HepG2 (cell line): ENCODE results near the gene FGFR3. TPM values are rescaled to one million over a fixed set of nuclear protein-coding genes. Genes with fewer than 3 reads are reported as not detected.

Source experiments
- ATF2 ChIP-seq: sonication (generic); formaldehyde crosslinking; IDR thresholded peaks from 2 replicates; pipeline ENCODE4 v1.4.0; 2020; ENCODE audit warnings: missing genetic modification reagents
- JUNB ChIP-seq: sonication (generic); formaldehyde crosslinking; IDR thresholded peaks from 2 replicates; pipeline ENCODE4 v1.8.0; 2022; ENCODE audit warnings: missing genetic modification reagents, mild to moderate bottlenecking, borderline replicate concordance
- KDM6A ChIP-seq: IDR thresholded peaks from 2 replicates; pipeline ENCODE4 v1.6.1; 2016; ENCODE audit warnings: low read depth
- MAZ ChIP-seq, 2 experiments: sonication (generic) in 1 of 2; formaldehyde crosslinking in 1 of 2; IDR thresholded peaks; 2 replicates each; pipeline versions ENCODE4 v1.5.0 to v1.6.1; 2012 to 2020; ENCODE audit warnings: low read depth in 2 of 2, mild to moderate bottlenecking in 2 of 2, borderline replicate concordance in 1 of 2, improper control_type of control experiment in 1 of 2, low read length in 1 of 2, missing genetic modification reagents in 1 of 2, moderate library complexity in 1 of 2
- NCOR1 ChIP-seq: fragments of 200-600 bp; sonication (generic); IDR thresholded peaks from 2 replicates; pipeline ENCODE4 v1.7.0; 2017; ENCODE audit warnings: antibody characterized with exemption, low read length, borderline replicate concordance
- RXRB ChIP-seq: IDR thresholded peaks from 2 replicates; pipeline ENCODE4 v1.6.1; 2016; ENCODE audit warnings: borderline replicate concordance, missing genetic modification reagents, missing compliant biosample characterization
- SPEN ChIP-seq: sonication (generic); formaldehyde crosslinking; IDR thresholded peaks from 2 replicates; pipeline ENCODE4 v1.5.1; 2020; ENCODE audit warnings: low read depth, mild to moderate bottlenecking, missing genetic modification reagents
- ZC3H4 ChIP-seq: sonication (generic); formaldehyde crosslinking; IDR thresholded peaks from 2 replicates; pipeline ENCODE4 v1.4.0; 2020; ENCODE audit warnings: missing genetic modification reagents, borderline replicate concordance
- ZMAT3 ChIP-seq: sonication (generic); formaldehyde crosslinking; conservative IDR thresholded peaks from 2 replicates; pipeline ENCODE4 v1.7.0; 2021; ENCODE audit warnings: missing genetic modification reagents
- ZNF335 ChIP-seq: sonication (generic); formaldehyde crosslinking; IDR thresholded peaks from 2 replicates; pipeline ENCODE4 v1.4.0; 2020; ENCODE audit warnings: missing genetic modification reagents
- ZNF451 ChIP-seq: sonication (generic); formaldehyde crosslinking; IDR thresholded peaks from 2 replicates; pipeline ENCODE4 v1.5.0; 2020; ENCODE audit warnings: mild to moderate bottlenecking, missing genetic modification reagents
- ZNF501 ChIP-seq: sonication (generic); formaldehyde crosslinking; IDR thresholded peaks from 2 replicates; pipeline ENCODE4 v1.5.1; 2020; ENCODE audit warnings: mild to moderate bottlenecking, moderate library complexity, missing genetic modification reagents
- ZNF563 ChIP-seq: sonication (generic); formaldehyde crosslinking; IDR thresholded peaks from 2 replicates; pipeline ENCODE4 v1.8.0; 2022; ENCODE audit warnings: mild to moderate bottlenecking, moderate library complexity, missing genetic modification reagents
- polyA plus RNA-seq, 8 experiments: library from polyadenylated mRNA; depleted of rRNA in 3 of 8; stranded (reverse) in 7 of 8; unstranded in 1 of 8; fragments of >200 nt; fragmentation: Illumina TruSeq in 4 of 8; extraction: Trizol in 4 of 8; gene quantifications; 2 replicates each; pipeline versions ENCODE4 v1.2.1 to v1.2.3, GENCODE V29; 2011 to 2016; ENCODE audit warnings: low read depth in 4 of 8, missing spikeins in 1 of 8, mixed read lengths in 1 of 8; ENCODE audit not compliant: insufficient read depth in 1 of 8
- total RNA-seq, 5 experiments: library from RNA; depleted of rRNA; stranded (reverse); fragments of >200 nt; fragmentation: Illumina TruSeq; extraction: Trizol; gene quantifications; 2 replicates each; pipeline ENCODE4 v1.2.3, GENCODE V29; 2016; ENCODE audit warnings: low read depth in 1 of 5
- TF ChIP-seq, protein P1 (sequence below): sonication (generic); formaldehyde crosslinking; IDR thresholded peaks from 2 replicates; pipeline ENCODE4; 2020; ENCODE audit warnings: missing genetic modification reagents, mild to moderate bottlenecking, borderline replicate concordance
- TF ChIP-seq, protein P2 (sequence below): sonication (generic); formaldehyde crosslinking; IDR thresholded peaks from 2 replicates; pipeline ENCODE4 v1.4.0; 2020; ENCODE audit warnings: missing genetic modification reagents
- TF ChIP-seq, protein P3 (sequence below): sonication (generic); formaldehyde crosslinking; IDR thresholded peaks from 2 replicates; pipeline ENCODE4 v1.5.0; 2020; ENCODE audit warnings: mild to moderate bottlenecking, missing genetic modification reagents

The FGFR3 gene
- total and polyA plus RNA-seq, 2 of the 13 experiments (the other 11 are each of a cell fraction or from before 2014, with no cell fraction given) = 103 to 109 TPM

DNA sequence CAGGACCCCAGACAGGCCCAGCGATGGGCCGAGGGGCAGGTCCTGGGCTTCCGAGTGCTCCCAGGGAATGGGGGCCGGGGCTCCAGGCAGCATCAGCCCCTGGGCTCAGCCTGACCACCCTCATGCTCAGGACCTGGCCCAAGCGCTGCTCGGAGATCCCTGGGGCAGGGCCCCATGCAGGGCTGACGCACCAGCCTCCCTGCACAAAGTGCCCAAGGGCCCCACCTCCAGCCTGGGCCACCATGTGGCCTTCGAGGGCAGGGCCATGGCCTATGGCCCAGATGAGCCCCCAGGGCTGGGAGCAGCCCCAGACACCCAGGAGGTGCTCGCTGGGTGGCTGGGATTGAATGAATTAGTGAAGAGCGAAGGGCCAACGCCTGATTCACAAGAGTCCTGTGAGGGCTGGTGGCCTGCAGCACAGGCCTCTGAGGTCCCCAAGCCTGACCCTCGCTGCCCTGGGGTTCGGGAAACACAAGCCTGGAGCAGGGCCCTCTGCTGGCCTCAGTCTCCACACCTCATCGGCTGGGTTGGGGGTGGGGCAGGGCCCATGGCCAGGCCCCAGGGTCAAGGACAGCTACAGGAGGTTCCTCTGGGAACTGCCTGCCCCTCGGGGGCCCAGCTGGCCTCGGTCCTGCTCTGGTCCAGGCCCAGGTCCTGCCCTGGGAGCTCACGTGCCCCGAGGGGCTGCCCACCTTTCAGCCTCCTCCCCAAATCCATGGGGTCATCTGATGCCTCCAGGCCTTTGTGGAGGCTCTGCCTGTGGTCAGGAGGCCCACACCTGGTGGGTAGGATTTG is 13.3 kb upstream of the FGFR3 start (continued):
- TF ChIP-seq, protein P1, sequence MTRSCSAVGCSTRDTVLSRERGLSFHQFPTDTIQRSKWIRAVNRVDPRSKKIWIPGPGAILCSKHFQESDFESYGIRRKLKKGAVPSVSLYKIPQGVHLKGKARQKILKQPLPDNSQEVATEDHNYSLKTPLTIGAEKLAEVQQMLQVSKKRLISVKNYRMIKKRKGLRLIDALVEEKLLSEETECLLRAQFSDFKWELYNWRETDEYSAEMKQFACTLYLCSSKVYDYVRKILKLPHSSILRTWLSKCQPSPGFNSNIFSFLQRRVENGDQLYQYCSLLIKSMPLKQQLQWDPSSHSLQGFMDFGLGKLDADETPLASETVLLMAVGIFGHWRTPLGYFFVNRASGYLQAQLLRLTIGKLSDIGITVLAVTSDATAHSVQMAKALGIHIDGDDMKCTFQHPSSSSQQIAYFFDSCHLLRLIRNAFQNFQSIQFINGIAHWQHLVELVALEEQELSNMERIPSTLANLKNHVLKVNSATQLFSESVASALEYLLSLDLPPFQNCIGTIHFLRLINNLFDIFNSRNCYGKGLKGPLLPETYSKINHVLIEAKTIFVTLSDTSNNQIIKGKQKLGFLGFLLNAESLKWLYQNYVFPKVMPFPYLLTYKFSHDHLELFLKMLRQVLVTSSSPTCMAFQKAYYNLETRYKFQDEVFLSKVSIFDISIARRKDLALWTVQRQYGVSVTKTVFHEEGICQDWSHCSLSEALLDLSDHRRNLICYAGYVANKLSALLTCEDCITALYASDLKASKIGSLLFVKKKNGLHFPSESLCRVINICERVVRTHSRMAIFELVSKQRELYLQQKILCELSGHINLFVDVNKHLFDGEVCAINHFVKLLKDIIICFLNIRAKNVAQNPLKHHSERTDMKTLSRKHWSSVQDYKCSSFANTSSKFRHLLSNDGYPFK (CRISPR knock-in tag) = 0 out of 2 replicates have a peak, but pooled peaks have one; percentile 39
- TF ChIP-seq MAZ (IDR thresholded peaks at IDR 0.05; ENCODE audit: borderline replicate concordance, low read depth, low read length) (no peak; the same call in 1 of the 2 replicates), MAZ (CRISPR knock-in tag; IDR thresholded peaks at IDR 0.05; ENCODE audit: low read depth) (peak; percentile 83), RXRB (peak; percentile 93), KDM6A (peak; percentile 81; the same call in 1 of the 2 replicates), ATF2 (peak; percentile 78), JUNB (CRISPR knock-in tag) (no peak), ZNF335 (CRISPR knock-in tag) (peak; percentile 56; the same call in 1 of the 2 replicates), ZNF563 (CRISPR knock-in tag) (no peak; the same call in 1 of the 2 replicates), ZNF451 (CRISPR knock-in tag) (0 out of 2 replicates have a peak, but pooled peaks have one; percentile 19), ZNF501 (peak; percentile 83), ZC3H4 (CRISPR knock-in tag) (no peak), ZMAT3 (peak; percentile 87), SPEN (CRISPR knock-in tag) (peak; percentile 82; the same call in 1 of the 2 replicates), NCOR1 (peak; percentile 41; the same call in 1 of the 2 replicates)
- TF ChIP-seq, protein P2, sequence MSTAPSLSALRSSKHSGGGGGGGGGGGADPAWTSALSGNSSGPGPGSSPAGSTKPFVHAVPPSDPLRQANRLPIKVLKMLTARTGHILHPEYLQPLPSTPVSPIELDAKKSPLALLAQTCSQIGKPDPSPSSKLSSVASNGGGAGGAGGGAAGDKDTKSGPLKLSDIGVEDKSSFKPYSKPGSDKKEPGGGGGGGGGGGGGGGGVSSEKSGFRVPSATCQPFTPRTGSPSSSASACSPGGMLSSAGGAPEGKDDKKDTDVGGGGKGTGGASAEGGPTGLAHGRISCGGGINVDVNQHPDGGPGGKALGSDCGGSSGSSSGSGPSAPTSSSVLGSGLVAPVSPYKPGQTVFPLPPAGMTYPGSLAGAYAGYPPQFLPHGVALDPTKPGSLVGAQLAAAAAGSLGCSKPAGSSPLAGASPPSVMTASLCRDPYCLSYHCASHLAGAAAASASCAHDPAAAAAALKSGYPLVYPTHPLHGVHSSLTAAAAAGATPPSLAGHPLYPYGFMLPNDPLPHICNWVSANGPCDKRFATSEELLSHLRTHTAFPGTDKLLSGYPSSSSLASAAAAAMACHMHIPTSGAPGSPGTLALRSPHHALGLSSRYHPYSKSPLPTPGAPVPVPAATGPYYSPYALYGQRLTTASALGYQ = peak; percentile 89
- TF ChIP-seq, protein P3, sequence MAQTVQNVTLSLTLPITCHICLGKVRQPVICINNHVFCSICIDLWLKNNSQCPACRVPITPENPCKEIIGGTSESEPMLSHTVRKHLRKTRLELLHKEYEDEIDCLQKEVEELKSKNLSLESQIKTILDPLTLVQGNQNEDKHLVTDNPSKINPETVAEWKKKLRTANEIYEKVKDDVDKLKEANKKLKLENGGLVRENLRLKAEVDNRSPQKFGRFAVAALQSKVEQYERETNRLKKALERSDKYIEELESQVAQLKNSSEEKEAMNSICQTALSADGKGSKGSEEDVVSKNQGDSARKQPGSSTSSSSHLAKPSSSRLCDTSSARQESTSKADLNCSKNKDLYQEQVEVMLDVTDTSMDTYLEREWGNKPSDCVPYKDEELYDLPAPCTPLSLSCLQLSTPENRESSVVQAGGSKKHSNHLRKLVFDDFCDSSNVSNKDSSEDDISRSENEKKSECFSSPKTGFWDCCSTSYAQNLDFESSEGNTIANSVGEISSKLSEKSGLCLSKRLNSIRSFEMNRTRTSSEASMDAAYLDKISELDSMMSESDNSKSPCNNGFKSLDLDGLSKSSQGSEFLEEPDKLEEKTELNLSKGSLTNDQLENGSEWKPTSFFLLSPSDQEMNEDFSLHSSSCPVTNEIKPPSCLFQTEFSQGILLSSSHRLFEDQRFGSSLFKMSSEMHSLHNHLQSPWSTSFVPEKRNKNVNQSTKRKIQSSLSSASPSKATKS (CRISPR knock-in tag) = no peak
